Kidney (tissue), 14 donors: ENCODE measurements around the gene DNASE1L3. TPM values are rescaled to one million over a fixed set of nuclear protein-coding genes. Genes with fewer than 3 reads are reported as not detected.

Experiments
- DNase-seq, 5 donors: peaks; one replicate each; pipeline ENCODE4 v3.0.0-alpha.2; 2013 to 2020
- FAIRE-seq: peaks from 2 replicates; lab custom pipeline; 2012; peaks lifted over from hg19 to GRCh38; lab: Jason Lieb, UNC
- H3K27ac ChIP-seq, 2 donors: one replicate each; pipeline ENCODE4 v1.7.0; 2013; ENCODE audit warnings: low read depth in 2 of 2, low read length in 2 of 2, inconsistent platforms in 1 of 2
- H3K27me3 ChIP-seq: one replicate; pipeline ENCODE4 v1.7.1; 2013; ENCODE audit warnings: low read length, inconsistent platforms; ENCODE audit not compliant: control insufficient read depth, insufficient read depth
- H3K36me3 ChIP-seq, 3 donors: one replicate each; pipeline versions ENCODE4 v1.7.0 to v1.7.1; 2013; ENCODE audit warnings: low read length in 3 of 3, control low read depth in 1 of 3, inconsistent platforms in 1 of 3; ENCODE audit not compliant: insufficient read depth in 3 of 3, control insufficient read depth in 2 of 3
- H3K4me1 ChIP-seq, 3 donors: one replicate each; pipeline versions ENCODE4 v1.7.0 to v1.7.1; 2013; ENCODE audit warnings: low read length in 3 of 3, inconsistent platforms in 1 of 3, low read depth in 1 of 3; ENCODE audit not compliant: control insufficient read depth in 2 of 3, insufficient read depth in 2 of 3
- H3K4me3 ChIP-seq, 3 donors: one replicate each; pipeline versions ENCODE4 v1.7.0 to v1.8.1; 2013; ENCODE audit warnings: low read length in 3 of 3, control low read depth in 1 of 3, inconsistent platforms in 1 of 3
- H3K9ac ChIP-seq, 3 donors: one replicate each; pipeline versions ENCODE4 v1.7.0 to v1.7.1; 2013; ENCODE audit warnings: low read length in 3 of 3, control low read depth in 1 of 3, inconsistent platforms in 1 of 3
- H3K9me3 ChIP-seq, 3 donors: one replicate each; pipeline versions ENCODE4 v1.7.0 to v1.7.1; 2013; ENCODE audit warnings: low read length in 3 of 3, control low read depth in 1 of 3, inconsistent platforms in 1 of 3; ENCODE audit not compliant: control insufficient read depth in 2 of 3, insufficient read depth in 1 of 3
- intact Hi-C: fragments of 100-400 bp; cut with DNase I; formaldehyde crosslinking; loops from one replicate; pipeline ENCODE4 v1.11.1; 2022
- polyA plus RNA-seq: library from polyadenylated mRNA; stranded (reverse); fragments of 350-450 nt; fragmentation: Illumina TruSeq; extraction: RNeasy Lipid Tissue Mini Kit (QIAGEN cat#74804); gene quantifications from one replicate; pipeline ENCODE4 v1.2.3, GENCODE V29; 2014; ENCODE audit warnings: low read depth, low replicate concordance; ENCODE audit not compliant: insufficient read depth
- total RNA-seq: library from RNA; stranded (reverse); fragmentation: NEBNext Ultra II Directional; extraction: Animal tissue kit (Norgen Biotek cat#: 25700); gene quantifications from one replicate; pipeline ENCODE4 v1.2.1, GENCODE V29; 2021
- TF ChIP-seq, protein P1 (sequence below): IDR thresholded peaks from 3 replicates; pipeline ENCODE4 v1.5.1; 2012; ENCODE audit warnings: mild to moderate bottlenecking, moderate library complexity, borderline replicate concordance; ENCODE audit not compliant: insufficient read depth; ENCODE audit errors: extremely low read depth
- donor health status: control.
- donor health status: control.
- donor health status: control.
- donor health status: control.
- donor health status: control.
- donor health status: DM: yes; HTN: yes; CAD: no.
- donor health status: Normal renal cell carcinoma (clear cell type).

The DNASE1L3 gene
- total and polyA plus RNA-seq, 2 donors from 2014 or later, result 24.9 to 27.5 TPM

DNA sequence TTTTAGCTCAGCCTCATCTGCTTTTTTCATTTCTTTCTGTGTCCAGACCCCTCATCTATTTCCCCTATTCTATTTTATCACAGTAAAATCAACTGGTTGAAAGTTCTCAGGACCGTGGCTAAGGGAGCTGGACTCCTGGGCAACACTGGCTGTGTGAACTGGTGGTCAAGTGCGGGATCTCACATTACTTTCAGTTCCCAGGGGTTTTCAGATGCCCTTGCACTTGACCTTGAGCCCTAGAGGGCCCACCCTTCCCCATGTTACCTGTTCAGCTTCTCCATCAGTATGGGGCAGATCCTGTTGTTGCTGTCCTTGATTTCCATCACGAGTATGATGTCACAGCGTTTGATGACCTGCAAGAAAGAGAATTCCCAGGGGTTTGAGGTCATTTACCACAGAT is 2.8 kb downstream of the DNASE1L3 start:
- H3K9me3 ChIP-seq, result no peaks in the 10 kb centered on the region
- H3K4me1 ChIP-seq, result no peaks in the 10 kb centered on the region
- H3K9ac ChIP-seq, result no peak overlapping the region
- no peak overlapping the region for H3K27ac ChIP-seq
- intact Hi-C loops, result no loop called here
- H3K27me3 ChIP-seq, result no peaks in the 10 kb centered on the region
- H3K4me3 ChIP-seq, result no peak overlapping the region
- no peak for DNase-seq
- H3K36me3 ChIP-seq, result no peaks in the 10 kb centered on the region
- no peak for FAIRE-seq
- TF ChIP-seq, protein P1, sequence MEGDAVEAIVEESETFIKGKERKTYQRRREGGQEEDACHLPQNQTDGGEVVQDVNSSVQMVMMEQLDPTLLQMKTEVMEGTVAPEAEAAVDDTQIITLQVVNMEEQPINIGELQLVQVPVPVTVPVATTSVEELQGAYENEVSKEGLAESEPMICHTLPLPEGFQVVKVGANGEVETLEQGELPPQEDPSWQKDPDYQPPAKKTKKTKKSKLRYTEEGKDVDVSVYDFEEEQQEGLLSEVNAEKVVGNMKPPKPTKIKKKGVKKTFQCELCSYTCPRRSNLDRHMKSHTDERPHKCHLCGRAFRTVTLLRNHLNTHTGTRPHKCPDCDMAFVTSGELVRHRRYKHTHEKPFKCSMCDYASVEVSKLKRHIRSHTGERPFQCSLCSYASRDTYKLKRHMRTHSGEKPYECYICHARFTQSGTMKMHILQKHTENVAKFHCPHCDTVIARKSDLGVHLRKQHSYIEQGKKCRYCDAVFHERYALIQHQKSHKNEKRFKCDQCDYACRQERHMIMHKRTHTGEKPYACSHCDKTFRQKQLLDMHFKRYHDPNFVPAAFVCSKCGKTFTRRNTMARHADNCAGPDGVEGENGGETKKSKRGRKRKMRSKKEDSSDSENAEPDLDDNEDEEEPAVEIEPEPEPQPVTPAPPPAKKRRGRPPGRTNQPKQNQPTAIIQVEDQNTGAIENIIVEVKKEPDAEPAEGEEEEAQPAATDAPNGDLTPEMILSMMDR, result no peak

DNA sequence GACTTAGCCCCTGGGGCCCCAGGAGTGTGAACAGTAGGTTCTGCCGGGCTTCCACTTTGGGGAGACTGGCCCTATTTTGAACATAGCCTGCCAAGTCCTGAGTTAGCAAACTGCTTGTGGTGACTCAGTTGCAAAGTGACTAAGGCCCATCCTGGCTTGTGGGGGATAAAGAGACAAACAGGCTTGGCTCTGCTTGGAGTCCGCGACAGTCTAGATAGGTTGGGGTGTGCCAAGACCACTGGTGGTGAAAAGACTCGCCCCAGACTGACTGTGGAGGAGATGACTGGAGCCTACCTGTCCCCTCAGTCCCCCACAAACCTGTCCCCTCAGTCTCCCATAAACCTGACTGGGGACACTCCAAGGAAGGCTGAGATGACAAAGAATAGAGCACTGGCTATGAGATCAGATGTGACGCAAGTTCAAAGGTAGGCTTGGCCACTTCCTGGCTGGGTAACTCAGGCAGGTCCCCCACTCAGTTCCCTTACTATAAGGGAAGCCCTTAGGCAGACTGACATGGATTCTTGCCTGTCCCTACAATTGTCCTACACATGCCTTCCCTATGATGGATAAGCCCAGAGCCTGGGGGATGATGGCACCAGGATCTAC is 4.3 kb downstream of the DNASE1L3 start:
- TF ChIP-seq, protein P1, result no peak
- H3K27ac ChIP-seq, result no peak overlapping the region
- H3K27me3 ChIP-seq, result no peaks in the 10 kb centered on the region
- no peaks in the 10 kb centered on the region for H3K9me3 ChIP-seq
- H3K9ac ChIP-seq, result no peak overlapping the region
- intact Hi-C loops, result no loop called here
- H3K4me3 ChIP-seq, result no peak overlapping the region
- FAIRE-seq, result no peak
- DNase-seq, result peak in 1 of 5 donors; percentile 4
- no peaks in the 10 kb centered on the region for H3K36me3 ChIP-seq
- H3K4me1 ChIP-seq, result no peaks in the 10 kb centered on the region

DNA sequence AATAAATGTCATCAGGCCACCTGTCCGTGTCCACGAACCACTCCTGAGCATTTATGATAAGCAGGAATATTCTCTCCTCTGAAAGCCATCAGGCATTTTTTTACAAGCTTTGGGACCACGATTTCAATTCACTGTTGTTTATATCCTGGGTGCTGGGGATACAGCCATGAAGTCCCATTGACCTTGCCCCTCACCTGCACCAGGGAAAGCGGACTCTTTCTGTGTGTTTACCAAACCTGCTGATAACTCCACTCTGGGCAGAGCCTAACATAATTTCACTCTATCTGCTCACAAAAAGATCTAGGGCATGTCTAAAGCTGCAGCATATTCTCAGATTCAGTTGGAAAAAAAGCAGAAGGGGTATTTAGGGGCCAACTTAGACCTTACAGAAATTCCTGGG is 4.8 kb downstream of the DNASE1L3 start:
- H3K36me3 ChIP-seq, result no peaks in the 10 kb centered on the region
- DNase-seq (no peak), FAIRE-seq (no peak)
- H3K4me1 ChIP-seq, result peaks cover 0 to under 1% (median 0%) of the 10 kb centered on the region in 3 donors
- no peaks in the 10 kb centered on the region for H3K9me3 ChIP-seq
- H3K27ac ChIP-seq, result no peak overlapping the region
- H3K27me3 ChIP-seq, result no peaks in the 10 kb centered on the region
- no peak overlapping the region for H3K4me3 ChIP-seq
- TF ChIP-seq, protein P1, result no peak
- H3K9ac ChIP-seq, result no peak overlapping the region
- intact Hi-C loops, result no loop called here

DNA sequence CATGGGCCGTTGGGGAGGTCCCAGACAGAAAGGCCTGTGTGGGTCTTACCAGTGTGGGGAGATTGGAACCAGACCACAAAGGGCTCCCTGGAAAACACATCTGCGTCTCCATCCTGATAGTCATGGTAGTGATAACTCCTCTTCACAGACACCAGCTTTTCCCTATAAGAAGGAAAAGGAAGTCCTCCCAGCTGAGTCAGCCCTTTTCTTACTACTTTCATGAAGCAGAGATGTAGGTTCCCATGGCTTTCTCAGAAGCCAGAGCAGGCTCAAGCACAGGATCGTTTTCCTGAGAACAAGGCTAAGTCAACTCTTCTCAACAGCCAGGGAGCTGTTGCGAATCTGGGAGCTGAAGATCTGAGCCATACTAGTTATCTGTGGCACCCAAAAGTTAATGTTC is 6.1 kb downstream of the DNASE1L3 start:
- Histone ChIP-seq H3K36me3 (no peaks in the 10 kb centered on the region), H3K9ac (no peak overlapping the region), H3K27ac (no peak overlapping the region), H3K4me1 (peaks cover 0 to 6% (median 0%) of the 10 kb centered on the region in 3 donors), H3K27me3 (no peaks in the 10 kb centered on the region), H3K9me3 (no peaks in the 10 kb centered on the region), H3K4me3 (no peak overlapping the region)
- DNase-seq, result no peak
- TF ChIP-seq, protein P1, result no peak
- intact Hi-C loops, result no loop called here
- no peak for FAIRE-seq
